HG02610 (cell line): Measurements from ENCODE around the gene SEPTIN5.

Experiments
- ATAC-seq: cut with Tn5 transposase; IDR thresholded peaks from one replicate; pipeline ENCODE4 v1.9.1; 2021; ENCODE audit warnings: mild to moderate bottlenecking, moderate library complexity; ENCODE audit not compliant: unreplicated experiment

SEPTIN5 gene

DNA sequence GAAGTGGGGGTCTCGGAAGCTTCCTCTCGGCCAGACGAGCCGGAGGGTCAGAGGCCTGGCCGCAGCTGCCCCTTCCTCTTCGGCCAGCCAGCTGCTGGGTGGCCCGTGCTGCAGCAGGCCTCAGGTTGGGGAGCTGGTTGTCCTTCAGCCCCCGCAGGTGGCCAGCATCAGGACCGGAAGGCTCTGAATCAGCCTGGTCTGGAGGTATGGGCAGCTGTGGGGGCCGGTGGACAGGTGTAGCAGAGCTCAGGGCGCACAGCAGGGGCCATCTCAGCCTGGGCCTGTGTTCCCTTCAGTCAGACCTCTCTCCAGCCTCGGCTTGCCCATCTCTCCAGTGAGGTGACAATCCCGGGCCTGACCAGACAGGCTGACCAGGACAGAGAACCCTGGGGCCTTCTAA, 32.4 kb downstream of the SEPTIN5 start:
- ATAC-seq = no peak

DNA sequence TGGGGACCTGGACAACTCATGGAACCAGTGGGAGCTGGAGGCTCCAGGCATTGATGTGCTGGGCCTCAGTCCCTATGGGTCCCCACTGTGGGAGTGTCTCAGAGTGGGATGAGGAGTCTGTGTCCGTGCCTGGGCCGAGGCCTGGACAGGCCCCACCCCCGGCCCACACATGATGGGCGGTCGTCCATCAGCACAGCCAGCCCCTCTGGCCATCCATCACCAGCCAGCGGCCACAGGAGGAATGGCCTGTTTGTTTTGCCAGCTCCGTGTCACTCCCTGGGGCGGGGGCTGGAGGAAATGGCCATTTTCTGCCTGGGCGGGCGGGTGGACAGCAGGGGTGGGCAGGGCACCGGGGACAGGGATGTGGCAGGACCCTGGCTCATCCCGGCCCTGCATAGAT, 33.2 kb downstream of the SEPTIN5 start:
- ATAC-seq = no peak

DNA sequence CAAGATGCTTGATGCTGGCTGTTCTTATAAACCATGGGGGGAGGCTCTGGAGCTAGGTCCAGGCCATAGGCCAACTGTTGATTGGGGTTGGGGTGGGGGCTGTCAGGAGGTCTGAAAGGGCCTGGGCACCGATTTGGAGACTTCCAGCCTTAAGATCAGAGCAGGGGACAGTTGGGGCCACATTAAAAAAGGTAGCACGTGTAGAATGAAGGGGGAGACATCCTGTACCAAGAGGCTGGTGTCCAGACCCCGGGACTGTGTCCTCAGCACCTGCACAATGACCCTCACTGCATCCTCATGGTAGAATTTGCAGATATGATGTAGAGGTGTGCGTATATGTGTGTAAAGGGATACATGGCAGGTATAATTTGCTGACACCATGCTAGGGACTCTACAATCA, 33.8 kb downstream of the SEPTIN5 start:
- no peak for ATAC-seq

DNA sequence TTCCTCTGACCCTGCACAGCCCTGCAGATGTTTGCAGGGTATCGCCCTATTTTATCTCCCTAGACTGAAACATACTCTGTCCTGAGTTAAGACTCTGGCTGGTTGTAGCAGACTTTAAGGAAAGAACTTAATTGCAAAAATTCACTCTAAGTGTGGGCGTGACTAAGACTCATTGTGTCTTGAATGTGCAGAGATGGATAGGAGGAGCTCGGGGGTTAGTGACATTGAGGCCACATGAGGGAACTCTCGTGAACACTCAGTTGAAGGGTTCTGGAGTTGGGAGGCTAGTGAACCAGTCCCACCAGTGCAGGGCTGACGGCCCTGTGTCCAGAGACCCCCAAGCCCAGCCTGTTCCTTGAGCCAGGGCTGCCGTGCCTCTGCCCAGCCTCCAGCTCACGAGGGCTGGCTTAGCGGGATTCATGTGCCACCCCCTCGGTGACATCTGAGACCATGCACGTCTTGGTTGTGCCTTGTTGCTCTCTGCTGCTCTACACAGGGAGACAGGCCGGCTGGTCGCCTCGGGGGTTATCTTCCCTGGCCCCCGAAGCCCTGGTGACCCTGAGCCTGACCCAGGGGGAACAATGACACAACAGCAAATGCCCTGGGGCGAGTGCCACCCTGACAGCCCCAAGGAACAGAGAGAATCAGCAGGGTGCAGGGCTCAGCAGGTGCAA, 34.8 kb downstream of the SEPTIN5 start:
- ATAC-seq = no peak

DNA sequence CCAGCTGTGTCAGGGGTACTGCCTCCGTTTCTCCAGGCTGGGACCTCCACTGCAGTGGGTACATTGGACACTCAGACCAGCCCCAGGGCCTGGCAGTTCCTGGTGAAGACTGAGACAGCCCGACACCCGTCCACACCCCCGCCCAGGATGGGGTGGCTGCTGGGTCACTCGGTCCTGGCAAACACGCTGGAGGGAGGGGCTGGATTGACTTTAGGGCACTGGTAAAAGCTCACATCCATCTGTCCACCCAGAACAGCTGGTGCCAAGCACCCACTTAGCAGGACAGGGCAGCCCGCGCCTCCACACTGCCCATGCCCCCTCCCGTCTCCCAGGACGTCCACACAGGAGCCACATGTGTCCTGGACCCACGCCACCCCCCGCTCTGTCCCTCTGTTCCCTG, 35.6 kb downstream of the SEPTIN5 start:
- no peak for ATAC-seq

DNA sequence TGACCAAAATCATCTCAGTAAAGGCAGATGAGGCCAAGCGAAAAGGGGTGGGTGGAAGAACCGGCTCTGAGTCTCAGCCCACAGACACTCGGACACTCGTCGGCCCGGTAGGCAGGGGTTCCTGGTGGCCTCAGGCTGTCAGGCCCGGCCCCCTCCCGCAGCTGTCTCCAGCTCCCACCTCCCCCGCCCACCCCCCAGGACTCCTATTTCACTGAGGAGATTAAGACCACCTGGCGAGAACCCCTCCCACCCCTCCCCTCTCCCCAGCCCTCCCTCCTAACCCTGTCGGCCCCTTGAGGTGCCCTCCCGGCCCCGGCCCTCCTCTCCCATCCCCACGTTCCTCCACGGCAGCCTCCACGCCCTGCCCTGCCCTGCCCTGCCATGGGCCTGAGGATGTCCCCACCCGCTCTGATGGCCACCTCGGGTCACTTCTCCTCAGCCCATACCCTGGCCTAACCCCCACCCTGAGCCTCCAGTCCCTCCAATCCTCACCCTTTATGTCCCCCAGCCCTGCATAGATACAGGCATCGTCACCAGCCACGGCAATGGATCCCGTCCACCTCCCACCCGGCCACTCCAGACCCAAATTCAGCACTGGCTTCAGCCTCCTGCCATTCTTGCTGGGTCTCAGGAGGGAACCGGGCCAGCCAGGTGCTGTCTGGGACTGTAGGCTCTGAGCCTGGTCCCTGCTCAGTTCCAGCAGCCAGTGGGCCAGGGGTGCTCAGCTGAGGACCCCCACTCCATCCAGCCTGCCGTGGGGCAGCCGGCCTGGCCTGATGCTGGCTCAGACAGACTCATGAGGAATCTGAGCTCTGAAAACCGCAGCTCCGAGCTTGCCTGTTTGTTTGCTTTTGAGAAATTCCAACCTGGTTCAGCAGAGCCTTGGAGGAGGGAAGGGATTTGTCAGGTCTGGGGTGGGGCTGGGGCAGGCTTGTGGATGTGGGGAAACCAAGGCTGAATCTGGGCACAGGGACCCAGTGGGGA, 36.5 kb downstream of the SEPTIN5 start:
- no peak for ATAC-seq

DNA sequence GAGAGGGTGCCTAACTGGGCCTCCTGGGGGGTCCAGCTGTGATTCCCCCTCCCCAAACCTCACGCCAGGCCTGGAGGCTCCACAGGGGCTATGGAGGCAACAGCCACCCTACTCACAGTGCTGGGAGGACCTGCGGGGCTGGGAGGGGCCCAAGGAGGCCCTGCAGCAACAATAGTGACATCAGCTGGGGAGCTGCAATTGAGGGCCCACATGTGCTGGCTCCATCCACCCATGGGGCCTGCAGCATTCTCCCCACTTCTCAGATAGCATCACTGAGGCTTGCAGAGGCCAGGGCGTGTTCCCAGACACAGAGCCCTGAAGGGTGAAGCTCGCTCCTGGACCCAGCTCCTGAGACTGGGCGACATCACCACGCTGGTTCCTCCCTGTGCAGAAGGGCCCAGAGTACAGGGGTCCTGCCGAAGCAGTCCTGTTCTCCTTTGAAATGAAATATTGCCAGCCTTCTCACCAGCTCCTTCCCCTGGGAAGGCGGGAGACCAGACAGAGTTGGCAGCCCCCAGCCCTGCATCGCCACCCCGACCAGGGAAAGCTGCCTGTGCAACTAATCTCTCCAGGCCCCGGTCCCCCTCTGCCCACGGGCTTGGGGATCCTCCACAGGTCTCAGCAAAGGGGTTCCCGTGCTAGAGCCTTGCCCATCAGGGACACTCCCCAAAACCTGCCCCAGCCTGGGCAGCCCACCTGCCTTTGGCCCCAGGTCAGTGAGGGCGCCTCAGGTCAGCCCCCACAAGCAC, 37.4 kb downstream of the SEPTIN5 start:
- ATAC-seq = no peak

DNA sequence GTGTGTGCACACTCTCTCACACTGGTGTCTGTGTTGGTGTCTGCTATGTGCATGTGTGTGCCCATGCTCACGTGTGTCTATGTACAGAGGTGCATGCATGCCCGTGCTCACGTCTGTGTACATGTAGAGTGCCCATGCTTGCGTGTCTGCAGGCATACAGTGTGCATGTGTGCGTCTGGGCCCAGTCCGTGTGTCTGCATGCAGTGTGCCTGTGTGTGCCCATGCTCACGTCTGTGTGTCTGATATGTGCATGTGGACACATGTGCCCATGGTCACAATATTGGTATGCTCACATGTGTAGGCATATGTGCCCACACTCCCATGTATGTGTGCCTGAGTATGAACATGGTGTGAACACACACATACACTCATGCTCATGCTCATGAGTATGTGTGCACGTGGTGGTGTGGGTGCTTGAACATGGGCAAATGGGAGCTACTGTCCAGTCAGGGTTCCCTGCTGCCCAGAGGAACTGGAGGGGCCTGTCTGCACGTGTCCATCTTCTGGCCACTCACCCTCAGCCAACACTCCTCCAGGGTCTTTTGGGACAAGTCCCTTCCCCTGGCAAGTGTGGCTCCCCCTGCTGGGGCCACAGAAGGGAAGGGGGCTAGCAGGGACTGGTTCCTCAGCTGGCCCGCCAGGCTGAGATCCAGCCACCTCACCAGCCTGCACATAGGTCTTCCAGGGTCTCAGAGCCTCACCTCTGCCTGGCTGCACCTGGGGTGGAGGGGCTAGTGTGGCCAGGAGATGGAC, 39.0 kb downstream of the SEPTIN5 start:
- no peak for ATAC-seq

DNA sequence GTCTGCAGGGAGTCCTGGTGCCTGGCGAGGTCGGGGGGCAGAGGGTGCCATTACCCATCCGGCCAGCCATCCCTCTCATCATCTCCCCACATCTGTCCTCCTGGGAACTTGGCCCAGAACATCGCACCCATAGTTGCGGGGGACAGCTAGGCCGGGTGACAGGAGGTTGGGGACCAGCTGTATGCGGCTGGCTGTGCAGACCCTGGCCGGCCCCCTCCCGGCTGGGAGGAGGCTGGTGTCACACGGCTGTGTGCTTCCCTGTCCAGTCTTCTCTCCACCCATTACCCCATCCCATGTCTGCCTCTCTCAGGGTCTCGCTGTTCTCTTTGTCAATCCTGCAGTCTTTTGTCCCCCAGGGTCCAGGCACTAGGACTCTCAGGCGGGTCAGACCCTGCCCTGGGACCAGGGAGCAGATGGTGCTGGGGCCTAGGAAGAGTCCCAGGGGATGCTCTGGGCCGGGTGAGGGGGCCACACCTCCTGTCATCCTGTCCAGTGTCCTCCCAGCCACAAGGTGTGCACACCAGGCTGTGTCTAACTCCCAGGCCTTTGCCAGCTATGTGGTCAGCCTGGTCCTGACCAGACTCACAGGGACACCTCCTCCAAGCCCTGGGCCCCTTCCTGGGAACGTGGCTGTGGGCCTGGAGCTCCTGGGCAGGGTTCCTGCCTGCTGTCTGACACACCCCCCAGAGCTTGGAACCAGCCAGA, 39.8 kb downstream of the SEPTIN5 start:
- ATAC-seq = no peak

DNA sequence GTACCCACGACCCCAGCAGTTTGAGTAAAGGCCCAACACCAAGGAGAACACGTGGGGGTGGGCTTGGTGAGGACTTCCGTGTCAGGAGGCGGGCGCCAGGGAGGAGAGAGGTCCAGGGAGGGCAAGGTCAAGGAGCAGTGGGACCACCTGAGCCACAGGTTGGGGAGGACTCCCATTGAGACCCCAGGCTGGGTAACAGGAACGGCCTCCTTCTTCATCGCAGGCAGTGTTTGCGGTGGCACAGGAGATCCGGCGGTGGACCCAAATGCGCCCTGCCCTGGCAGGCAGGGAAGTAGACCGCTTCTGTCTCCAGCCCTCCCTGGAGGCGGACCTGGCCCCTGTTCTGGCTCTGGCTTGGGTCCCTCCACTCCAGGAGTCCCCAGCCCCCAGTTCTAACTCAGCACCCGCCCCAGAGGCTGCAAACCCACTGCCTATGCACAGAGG, 40.4 kb downstream of the SEPTIN5 start:
- ATAC-seq = no peak

DNA sequence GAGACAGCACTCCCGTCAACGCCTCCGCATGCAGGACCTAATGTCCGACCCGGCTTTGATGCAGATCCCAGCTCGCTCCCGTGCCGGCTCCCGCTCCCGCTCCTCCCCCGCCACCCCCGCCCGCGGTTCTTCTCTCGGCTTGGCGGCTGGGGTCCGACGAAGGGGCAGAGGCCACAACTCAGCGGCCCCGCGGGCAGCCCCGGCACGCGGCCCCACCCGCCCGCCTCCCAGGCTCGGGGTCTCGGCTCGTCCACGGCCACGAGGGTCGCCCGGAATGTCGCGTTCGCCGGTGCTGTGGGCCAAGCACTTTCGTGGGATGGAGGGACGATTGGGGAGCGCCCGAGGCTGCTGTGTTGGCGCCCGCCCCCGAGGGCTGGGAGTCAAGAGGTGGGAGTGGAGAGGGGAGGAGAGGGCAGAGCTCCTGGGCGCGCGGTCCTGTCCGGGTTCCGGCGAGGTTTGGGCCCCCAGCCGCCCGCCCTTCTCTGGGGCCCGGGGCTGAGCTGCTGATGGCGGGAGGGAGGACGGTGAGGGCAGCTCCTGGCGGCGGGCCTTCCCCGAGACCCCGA, 40.9 kb downstream of the SEPTIN5 start:
- ATAC-seq = no peak

DNA sequence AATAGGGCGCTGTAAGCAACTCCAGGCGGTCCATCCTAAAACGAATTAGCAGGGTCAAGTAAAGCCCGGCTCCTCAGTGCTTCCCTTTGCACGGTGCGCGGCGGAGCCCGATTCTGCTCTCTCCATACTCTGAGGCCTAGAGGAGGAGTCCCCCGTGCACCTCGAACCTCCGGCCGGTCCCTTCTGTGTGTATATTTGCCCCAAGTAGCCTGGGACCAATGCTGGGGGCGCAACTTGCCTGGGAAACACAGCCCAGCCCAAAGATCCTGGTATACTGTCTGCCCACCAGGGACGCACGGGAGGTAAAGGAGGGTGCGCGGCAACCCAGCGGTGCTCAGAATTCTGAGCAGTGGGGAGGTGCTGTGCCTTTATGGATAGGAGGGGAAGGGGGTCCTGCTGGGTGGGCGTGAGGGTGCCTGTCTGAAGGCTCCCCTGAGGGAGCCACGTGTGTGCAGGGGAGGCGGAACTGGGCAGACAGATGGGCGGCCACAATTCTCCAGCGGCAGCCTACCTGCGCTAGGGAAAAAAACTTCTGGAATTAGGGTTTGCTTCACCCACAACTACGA, 41.5 kb downstream of the SEPTIN5 start:
- no peak for ATAC-seq

DNA sequence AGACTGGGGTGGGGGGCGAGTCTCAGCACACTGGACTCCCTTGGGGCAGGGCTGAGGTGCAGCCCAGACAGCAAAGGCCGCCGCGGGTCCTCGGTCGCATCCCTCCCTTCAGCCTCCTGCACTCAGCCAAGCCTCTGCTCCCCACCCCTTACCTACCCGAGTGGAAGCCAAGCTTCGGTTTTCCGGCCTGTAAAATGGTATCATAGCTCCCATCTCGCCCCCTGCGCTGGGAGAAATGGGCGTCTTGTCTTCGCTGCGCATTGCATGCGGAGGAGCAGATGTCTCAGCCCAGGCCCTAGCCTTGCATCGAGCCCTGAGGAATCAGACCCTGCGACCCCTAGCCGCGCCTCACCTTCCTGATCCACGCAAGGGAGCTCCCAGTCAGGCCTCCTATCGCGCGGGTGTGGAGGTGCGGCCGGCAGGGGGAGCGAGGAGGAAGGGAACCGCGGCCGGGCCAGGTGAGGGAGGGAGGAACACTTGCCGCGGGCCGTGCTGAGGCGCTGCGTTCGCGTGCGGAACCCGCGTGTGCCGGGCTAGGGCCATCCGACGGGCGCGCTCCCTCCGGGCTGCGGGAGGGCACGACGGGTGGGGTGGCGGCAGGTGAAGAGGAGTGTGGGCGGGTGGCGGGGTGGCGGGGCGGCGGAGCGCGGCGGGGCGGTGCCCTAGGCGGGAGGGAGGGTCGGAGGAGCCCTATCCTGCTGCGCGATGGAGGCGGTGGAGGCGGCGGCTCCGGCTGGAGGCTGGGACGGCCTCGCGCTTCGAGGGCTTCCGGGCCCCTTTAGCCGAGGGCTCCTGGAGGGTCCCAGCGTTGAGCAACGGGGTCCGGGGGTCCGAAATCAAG, 42.2 kb downstream of the SEPTIN5 start:
- ATAC-seq = no peak

DNA sequence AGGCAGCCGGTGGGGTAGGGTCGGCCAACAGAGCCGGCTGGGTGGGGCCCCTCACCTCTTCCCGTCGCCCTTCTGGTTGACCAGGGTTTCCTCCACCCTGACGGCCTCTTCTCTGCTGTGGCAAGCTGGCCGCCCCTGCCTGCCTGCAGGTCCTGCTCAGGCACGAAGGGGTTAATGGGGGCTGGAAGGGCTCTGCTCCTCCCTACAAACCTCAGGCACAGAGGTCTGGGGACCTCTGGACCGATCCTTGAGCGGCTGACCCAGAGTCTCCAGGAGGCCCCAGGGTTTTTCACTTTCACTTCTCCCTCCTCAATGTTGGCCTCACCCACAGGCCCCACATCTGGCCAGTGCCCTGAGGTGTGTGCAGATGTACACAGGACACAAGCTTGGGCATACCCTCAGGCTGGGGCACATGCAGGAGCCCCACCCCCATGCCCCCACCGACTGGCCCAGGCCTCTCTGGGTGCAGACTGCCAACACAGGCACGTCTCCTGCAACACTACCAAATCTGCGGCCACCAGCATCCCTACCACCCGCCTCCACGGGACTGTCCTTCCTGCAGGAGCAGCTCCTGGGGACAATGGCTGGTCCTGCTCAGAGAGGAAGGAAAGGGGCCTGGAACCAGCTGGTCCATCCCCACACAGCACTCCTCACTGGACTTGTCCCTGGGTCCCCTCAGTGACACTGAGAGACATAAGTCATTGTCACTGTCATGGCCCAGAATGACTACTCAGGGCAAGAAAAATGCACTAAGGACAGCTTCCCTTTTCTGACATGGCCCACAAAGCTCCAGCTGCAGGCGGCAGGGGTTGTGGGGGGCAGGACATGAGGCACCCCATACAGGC, 43.1 kb downstream of the SEPTIN5 start:
- ATAC-seq = no peak

DNA sequence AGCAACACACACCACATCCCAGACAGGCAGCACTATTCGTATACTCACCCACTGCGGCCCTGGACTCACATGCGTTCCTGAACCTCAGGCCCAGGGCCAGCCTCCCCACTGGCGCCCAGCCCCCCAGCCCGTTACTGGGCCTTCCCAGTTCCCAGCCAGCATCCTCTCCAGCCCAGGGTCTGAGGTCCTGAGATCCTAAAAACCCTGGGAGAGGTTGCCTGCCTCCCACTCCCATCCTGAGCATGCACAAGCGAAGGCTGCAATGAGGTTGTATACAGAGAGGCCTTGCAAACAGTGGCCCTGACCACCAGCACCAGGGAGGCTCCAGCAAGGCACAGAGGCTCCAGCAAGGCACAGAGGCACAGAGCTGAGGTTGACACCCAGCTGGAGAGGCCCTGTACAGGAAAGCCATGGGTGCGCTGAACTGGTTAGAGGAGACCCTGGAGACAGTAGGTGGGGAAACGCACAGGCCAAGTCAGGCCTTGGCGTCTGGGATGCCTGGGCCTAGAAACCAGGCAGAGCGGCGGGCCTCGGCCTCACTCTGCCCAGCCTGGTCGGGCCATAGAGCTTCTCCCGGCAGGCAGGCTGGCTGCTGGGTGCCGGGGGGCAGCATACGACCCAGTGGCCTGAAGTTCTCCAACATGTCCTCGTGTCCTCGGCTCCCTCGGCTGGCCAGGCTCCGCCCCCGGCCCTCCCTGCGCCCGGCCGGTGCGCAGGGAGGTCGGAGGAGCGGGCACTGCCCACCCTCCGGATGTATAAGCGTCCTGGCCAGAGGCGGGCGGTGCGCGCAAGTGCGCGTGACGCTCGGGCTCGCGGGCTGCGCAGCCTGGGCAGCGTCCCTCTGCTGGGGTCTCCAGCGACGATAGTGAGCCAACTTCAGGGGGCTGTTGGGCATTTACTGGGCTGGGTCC, 43.9 kb downstream of the SEPTIN5 start:
- no peak for ATAC-seq

DNA sequence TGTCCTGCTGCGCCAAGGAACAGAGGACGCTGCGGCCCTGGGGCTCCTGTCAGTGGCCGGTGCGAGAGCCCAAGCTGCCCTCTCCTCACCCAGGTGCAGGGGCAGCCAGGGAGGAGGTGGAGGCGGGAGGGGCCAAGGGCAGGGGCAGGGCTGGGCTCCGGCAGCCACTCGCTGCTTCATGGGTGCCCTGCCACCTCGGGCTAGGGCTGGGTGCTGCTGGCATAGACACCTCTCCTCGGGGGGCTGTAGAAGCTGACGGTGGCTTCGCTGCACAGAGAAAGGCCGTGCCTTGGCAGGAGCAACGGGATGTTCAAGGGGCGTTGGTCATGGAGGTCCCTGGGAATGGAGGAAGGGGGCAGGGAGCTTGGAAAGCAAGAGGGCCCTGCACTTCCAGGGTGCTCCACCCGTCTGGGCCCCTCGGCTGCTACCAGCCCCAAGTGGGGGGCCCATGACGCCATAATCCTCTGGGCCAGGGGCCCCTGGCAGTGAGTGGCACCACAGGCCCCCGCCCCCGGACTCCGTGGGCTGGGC, 44.7 kb downstream of the SEPTIN5 start:
- no peak for ATAC-seq
